ACC112 (cell line): ENCODE measurements around the gene TLE5.
"Not testable (repeated sequence)": the region's sequence is repeated elsewhere in the genome, so short reads cannot be mapped to it uniquely, and the experiment has no call there.

Source experiments
- H2AFZ ChIP-seq: fragments of 200-600 bp; sonication (generic); one replicate; pipeline ENCODE4 v1.6.0; 2017; ENCODE audit warnings: antibody characterized with exemption, low read length; ENCODE audit not compliant: unreplicated experiment
- H3K27ac ChIP-seq: fragments of 200-600 bp; sonication (generic); 2 replicates; pipeline ENCODE4 v1.5.1; 2014; ENCODE audit warnings: low read depth, mild to moderate bottlenecking, antibody characterized with exemption, low read length, moderate library complexity
- H3K27me3 ChIP-seq: fragments of 200-600 bp; sonication (generic); 2 replicates; pipeline ENCODE4 v1.6.1; 2014; ENCODE audit warnings: mild to moderate bottlenecking, antibody characterized with exemption, low read length, moderate library complexity, mixed read lengths; ENCODE audit not compliant: insufficient read depth
- H3K36me3 ChIP-seq: fragments of 200-600 bp; sonication (generic); 2 replicates; pipeline ENCODE4 v1.6.1; 2016; ENCODE audit warnings: mild to moderate bottlenecking, antibody characterized with exemption, low read length, moderate library complexity, mixed read lengths; ENCODE audit not compliant: insufficient read depth
- H3K4me1 ChIP-seq: fragments of 200-600 bp; sonication (generic); one replicate; pipeline ENCODE4 v1.6.1; 2016; ENCODE audit warnings: low read length, mixed read lengths; ENCODE audit not compliant: insufficient read depth, unreplicated experiment, control insufficient read depth
- H3K4me3 ChIP-seq: fragments of 200-600 bp; sonication (generic); 2 replicates; pipeline ENCODE4 v1.5.1; 2014; ENCODE audit warnings: mild to moderate bottlenecking, low read depth, low read length
- H3K79me2 ChIP-seq: fragments of 200-600 bp; sonication (generic); one replicate; pipeline ENCODE4 v1.6.0; 2016; ENCODE audit warnings: low read length; ENCODE audit not compliant: control insufficient read depth, unreplicated experiment, insufficient read depth

TLE5 gene

GRCh38 chr19:3095441-3096191, 33.3 kb upstream of the TLE5 start:
- H3K36me3 ChIP-seq = no peaks in the 10 kb centered on the region
- H3K4me3 ChIP-seq = peak overlapping the region; percentile 98
- no peak overlapping the region for H3K27ac ChIP-seq
- H3K79me2 ChIP-seq = peaks cover 62% of the 10 kb centered on the region
- peaks cover 27% of the 10 kb centered on the region for H3K4me1 ChIP-seq
- no peaks in the 10 kb centered on the region for H3K27me3 ChIP-seq
- no peak overlapping the region for H2AFZ ChIP-seq

DNA sequence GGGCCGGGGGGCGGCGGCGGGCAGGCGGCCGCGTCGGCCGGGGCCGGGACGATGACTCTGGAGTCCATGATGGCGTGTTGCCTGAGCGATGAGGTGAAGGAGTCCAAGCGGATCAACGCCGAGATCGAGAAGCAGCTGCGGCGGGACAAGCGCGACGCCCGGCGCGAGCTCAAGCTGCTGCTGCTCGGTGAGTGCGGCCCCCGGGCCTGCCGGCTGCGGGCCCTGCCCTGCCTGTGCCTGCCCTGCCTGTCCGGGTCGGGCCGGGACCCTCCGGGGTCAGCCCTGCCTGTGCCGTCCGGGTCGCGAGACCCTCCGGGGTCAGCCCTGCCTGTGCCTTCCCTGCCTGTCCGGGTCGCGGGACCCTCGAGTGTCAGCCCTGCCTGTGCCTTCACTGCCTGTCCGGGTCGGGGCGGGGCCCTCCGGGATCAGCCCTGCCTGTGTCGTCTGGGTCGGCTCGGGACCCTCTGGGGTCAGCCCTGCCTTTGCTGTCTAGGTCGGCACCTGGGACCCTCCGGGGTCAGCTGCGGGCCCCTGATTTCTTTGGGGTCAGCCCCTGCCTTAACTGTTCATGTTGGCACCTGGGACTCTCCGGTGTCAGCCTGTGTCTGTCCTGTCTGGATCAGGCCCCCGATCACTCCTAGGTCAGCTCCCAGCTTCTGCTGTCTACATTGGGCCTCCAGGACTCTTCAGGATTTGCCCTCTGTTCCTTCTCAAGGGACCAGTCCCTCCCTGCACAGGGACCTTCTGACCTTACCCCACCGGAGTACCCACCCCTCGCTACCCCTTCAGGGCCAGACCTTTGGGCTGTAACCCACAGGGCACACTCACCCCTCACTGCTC, 32.5 kb upstream of the TLE5 start:
- H3K79me2 ChIP-seq = peaks cover 54% of the 10 kb centered on the region

GRCh38 chr19:3089299-3089855, 27.1 kb upstream of the TLE5 start:
- not testable (repeated sequence) for H3K27me3 ChIP-seq, H3K27ac ChIP-seq

More for the DNA sequence above, 32.5 kb upstream of the TLE5 start:
- Histone ChIP-seq H3K27me3 (no peaks in the 10 kb centered on the region), H3K27ac (no peak overlapping the region; the same call in 1 of the 2 replicates), H2AFZ (no peak overlapping the region), H3K36me3 (no peaks in the 10 kb centered on the region), H3K4me1 (peaks cover 27% of the 10 kb centered on the region), H3K4me3 (peak overlapping the region; percentile 98)

DNA sequence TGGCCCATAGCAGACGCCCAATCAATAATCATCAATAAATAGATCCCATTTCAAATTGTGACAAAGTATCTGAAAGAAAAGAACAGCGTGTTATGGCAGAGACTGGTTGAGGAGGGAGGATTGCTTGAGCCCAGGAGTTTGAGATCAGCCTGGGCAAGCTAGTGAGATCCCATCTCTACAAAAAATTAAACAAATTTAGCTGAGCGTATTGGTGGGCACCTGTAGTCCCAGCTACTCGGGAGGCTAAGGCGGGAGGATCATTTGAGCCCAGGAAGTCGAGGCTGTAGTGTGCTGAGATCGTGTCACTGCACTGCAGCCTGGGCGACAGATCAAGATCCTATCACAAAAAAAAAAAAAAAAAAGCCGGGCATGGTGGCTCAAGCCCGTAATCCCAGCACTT, 25.5 kb upstream of the TLE5 start:
- no peak overlapping the region for H3K27ac ChIP-seq
- H3K4me3 ChIP-seq = no peak overlapping the region
- no peaks in the 10 kb centered on the region for H3K36me3 ChIP-seq
- H3K79me2 ChIP-seq = no peaks in the 10 kb centered on the region
- no peaks in the 10 kb centered on the region for H3K27me3 ChIP-seq
- no peak overlapping the region for H2AFZ ChIP-seq
- no peaks in the 10 kb centered on the region for H3K4me1 ChIP-seq

More at GRCh38 chr19:3089299-3089855, 27.1 kb upstream of the TLE5 start:
- not testable (repeated sequence) for H3K36me3 ChIP-seq, H3K79me2 ChIP-seq, H2AFZ ChIP-seq, H3K4me1 ChIP-seq, H3K4me3 ChIP-seq

GRCh38 chr19:3084943-3085342, 22.6 kb upstream of the TLE5 start:
- no peaks in the 10 kb centered on the region for H3K36me3 ChIP-seq
- no peaks in the 10 kb centered on the region for H3K27me3 ChIP-seq
- H3K4me1 ChIP-seq = no peaks in the 10 kb centered on the region
- H3K79me2 ChIP-seq = no peaks in the 10 kb centered on the region
- H3K27ac ChIP-seq = no peak overlapping the region
- no peak overlapping the region for H3K4me3 ChIP-seq
- no peak overlapping the region for H2AFZ ChIP-seq

- no peaks in the 10 kb centered on the region for H3K4me1 ChIP-seq
These were observed 21.7 kb upstream of the TLE5 start for GRCh38 chr19:3083964-3084363.

DNA sequence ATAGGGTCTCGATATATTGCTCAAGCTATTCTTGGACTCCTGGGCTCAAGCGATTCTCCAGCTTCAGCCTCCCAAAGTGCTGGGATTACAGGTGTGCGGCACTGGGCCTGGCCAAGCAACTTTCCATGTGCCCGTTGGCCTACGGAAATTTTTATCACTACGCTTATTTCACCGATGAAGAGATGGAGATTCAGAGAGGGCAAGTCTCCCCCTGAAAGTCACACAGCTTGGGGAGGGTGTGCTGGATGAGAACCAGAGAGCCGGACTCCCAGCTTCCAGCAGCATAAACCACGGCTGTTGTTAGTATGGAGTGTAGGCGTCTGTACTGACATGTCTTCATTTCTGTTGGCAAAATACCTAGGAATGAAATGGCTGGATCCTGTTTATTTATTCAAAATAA, 20.0 kb upstream of the TLE5 start:
- Histone ChIP-seq H3K4me3 (no peak overlapping the region), H3K36me3 (no peaks in the 10 kb centered on the region), H3K27ac (no peak overlapping the region), H3K27me3 (no peaks in the 10 kb centered on the region), H3K79me2 (no peaks in the 10 kb centered on the region), H3K4me1 (no peaks in the 10 kb centered on the region), H2AFZ (no peak overlapping the region)

More at GRCh38 chr19:3083964-3084363, 21.7 kb upstream of the TLE5 start:
- H3K27me3 ChIP-seq = no peaks in the 10 kb centered on the region
- H3K4me3 ChIP-seq = no peak overlapping the region
- no peaks in the 10 kb centered on the region for H3K36me3 ChIP-seq
- no peaks in the 10 kb centered on the region for H3K79me2 ChIP-seq
- no peak overlapping the region for H2AFZ ChIP-seq
- H3K27ac ChIP-seq = no peak overlapping the region

- Histone ChIP-seq H3K79me2 (no peaks in the 10 kb centered on the region), H3K4me1 (no peaks in the 10 kb centered on the region), H2AFZ (no peak overlapping the region)
These were observed 18.0 kb upstream of the TLE5 start for GRCh38 chr19:3080286-3080685.

DNA sequence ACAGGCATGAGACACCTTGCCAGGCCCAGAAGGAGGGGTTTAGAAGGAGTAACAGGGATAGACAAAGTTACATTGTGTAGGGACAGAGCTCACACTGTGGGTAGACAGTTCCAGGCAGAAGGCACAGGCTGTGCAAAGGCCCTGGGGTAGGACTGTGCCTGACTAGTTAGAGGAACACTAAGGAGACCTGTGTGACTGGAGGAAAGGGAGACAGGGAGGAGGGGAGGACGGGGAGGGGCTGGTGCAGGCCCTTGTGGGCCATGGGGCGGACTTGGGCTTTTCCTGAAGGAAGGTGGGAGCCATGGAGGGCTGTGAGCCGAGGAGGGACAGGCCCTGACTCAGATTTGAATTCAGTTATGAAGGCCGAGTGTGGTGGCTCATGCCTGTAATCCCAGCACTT, 17.3 kb upstream of the TLE5 start:
- H3K27ac ChIP-seq = no peak overlapping the region

More at GRCh38 chr19:3080286-3080685, 18.0 kb upstream of the TLE5 start:
- Histone ChIP-seq H3K27ac (no peak overlapping the region), H3K36me3 (no peaks in the 10 kb centered on the region), H3K4me3 (no peak overlapping the region), H3K27me3 (no peaks in the 10 kb centered on the region)

DNA sequence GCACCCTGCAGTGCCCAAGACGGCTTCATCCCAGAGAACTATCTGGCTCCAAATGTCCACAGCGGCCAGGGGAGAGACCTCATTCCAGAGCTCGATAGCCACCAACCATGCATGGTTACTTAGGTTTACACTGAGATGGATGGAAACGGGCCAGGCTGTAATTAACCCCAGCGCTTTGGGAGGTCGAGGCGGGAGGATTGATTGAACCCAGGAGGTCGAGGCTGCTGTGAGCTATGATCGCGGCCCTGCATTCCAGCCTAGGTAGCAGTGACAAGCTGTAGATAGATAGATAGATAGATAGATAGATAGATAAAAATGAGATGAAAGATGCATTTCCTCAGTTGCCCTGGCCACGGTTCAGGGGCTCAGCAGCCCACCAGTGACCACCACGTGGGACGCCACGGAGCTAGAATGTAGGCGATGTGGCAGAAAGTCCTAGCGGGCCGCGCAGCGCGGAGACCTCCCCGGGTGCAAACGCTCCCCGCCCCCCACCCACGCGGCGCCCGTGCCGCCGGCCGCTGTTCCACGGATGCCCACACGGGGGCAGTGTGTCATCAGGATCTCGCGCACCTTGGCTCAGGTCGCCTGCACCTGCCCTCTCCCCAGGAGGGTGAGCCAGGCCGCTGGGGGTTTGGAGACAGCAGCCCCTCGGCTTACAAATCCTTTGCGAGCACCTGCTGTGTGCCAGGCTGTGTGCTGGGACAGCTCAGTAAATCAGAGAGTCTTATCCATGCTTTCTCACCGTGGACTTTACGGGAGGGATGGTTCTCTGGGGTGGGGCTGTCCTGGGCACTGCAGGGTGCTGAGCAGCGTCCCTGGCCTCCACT, 13.5 kb upstream of the TLE5 start:
- Histone ChIP-seq H3K27ac (no peak overlapping the region), H3K36me3 (no peaks in the 10 kb centered on the region), H3K79me2 (no peaks in the 10 kb centered on the region), H3K27me3 (no peaks in the 10 kb centered on the region), H3K4me3 (peak overlapping the region; percentile 26; the same call in 1 of the 2 replicates), H2AFZ (no peak overlapping the region), H3K4me1 (no peaks in the 10 kb centered on the region)

More for the DNA sequence above, 17.3 kb upstream of the TLE5 start:
- Histone ChIP-seq H3K4me1 (no peaks in the 10 kb centered on the region), H3K4me3 (no peak overlapping the region), H3K79me2 (no peaks in the 10 kb centered on the region), H3K36me3 (no peaks in the 10 kb centered on the region), H2AFZ (no peak overlapping the region), H3K27me3 (no peaks in the 10 kb centered on the region)
